HG03196 (cell line): ENCODE measurements around the gene DDI1.
"Not testable (repeated sequence)": the region's sequence is repeated elsewhere in the genome, so short reads cannot be mapped to it uniquely, and the experiment has no call there.

ENCODE experiments used
- ATAC-seq: cut with Tn5 transposase; IDR thresholded peaks from one replicate; pipeline ENCODE4 v1.9.1; 2021; ENCODE audit not compliant: unreplicated experiment

DDI1 gene

GRCh38 chr11:104036995-104037394 lies 555 bp downstream of the DDI1 start:
- ATAC-seq: no peak

GRCh38 chr11:104041792-104042191 lies 5.4 kb downstream of the DDI1 start:
- no peak for ATAC-seq

GRCh38 chr11:104043142-104043541 lies 6.7 kb downstream of the DDI1 start:
- ATAC-seq: no peak

GRCh38 chr11:104043678-104044239 lies 7.3 kb downstream of the DDI1 start:
- ATAC-seq: no peak

GRCh38 chr11:104046331-104046730 lies 9.9 kb downstream of the DDI1 start:
- ATAC-seq: no peak

GRCh38 chr11:104046858-104047257 lies 10.4 kb downstream of the DDI1 start:
- ATAC-seq: not testable (repeated sequence)

- ATAC-seq: no peak
Measured at GRCh38 chr11:104049116-104049515, 12.7 kb downstream of the DDI1 start.

- no peak for ATAC-seq
Measured at GRCh38 chr11:104051778-104052177, 15.3 kb downstream of the DDI1 start.

- no peak for ATAC-seq
Measured at GRCh38 chr11:104053743-104054478, 17.5 kb downstream of the DDI1 start.

GRCh38 chr11:104054911-104055529 lies 18.6 kb downstream of the DDI1 start:
- ATAC-seq: no peak

- ATAC-seq: no peak
Measured at GRCh38 chr11:104055596-104055995, 19.2 kb downstream of the DDI1 start.

GRCh38 chr11:104057908-104058307 lies 21.5 kb downstream of the DDI1 start:
- no peak for ATAC-seq

- ATAC-seq: no peak
Measured at GRCh38 chr11:104058680-104059079, 22.2 kb downstream of the DDI1 start.

GRCh38 chr11:104060004-104060794 lies 23.8 kb downstream of the DDI1 start:
- no peak for ATAC-seq

GRCh38 chr11:104060820-104061219 lies 24.4 kb downstream of the DDI1 start:
- ATAC-seq: no peak

- no peak for ATAC-seq
Measured at GRCh38 chr11:104061853-104062521, 25.5 kb downstream of the DDI1 start.

GRCh38 chr11:104064034-104064630 lies 27.7 kb downstream of the DDI1 start:
- no peak for ATAC-seq

- no peak for ATAC-seq
Measured at GRCh38 chr11:104067534-104067933, 31.1 kb downstream of the DDI1 start.

GRCh38 chr11:104073950-104074705 lies 37.7 kb downstream of the DDI1 start:
- peak; percentile 77 for ATAC-seq

GRCh38 chr11:104075091-104075490 lies 38.7 kb downstream of the DDI1 start:
- ATAC-seq: no peak
